Osteoblast (primary cell): Measurements from ENCODE around the gene CMSS1. TPM values are rescaled to one million over a fixed set of nuclear protein-coding genes. Genes with fewer than 3 reads are reported as not detected.
A peak's percentile ranks its signal among the peaks of the same experiment; 100 is the strongest.

Experiments used
- DNase-seq: peaks from one replicate; pipeline ENCODE4 v3.0.0; 2011; ENCODE audit warnings: low spot score, mixed read lengths; ENCODE audit not compliant: insufficient read length; ENCODE audit errors: missing footprints
- H2AFZ ChIP-seq: 2 replicates; pipeline ENCODE4 v1.6.0; 2011; ENCODE audit warnings: mild to moderate bottlenecking, low read length
- H3K27ac ChIP-seq: 2 replicates; pipeline ENCODE4 v1.5.1; 2011; ENCODE audit warnings: mild to moderate bottlenecking, low read depth, low read length, moderate library complexity
- H3K27me3 ChIP-seq: 2 replicates; pipeline ENCODE4 v1.6.0; 2012; ENCODE audit warnings: mild to moderate bottlenecking, control low read depth, inconsistent platforms, low read length, moderate library complexity; ENCODE audit not compliant: insufficient read depth
- H3K36me3 ChIP-seq: 2 replicates; pipeline ENCODE4 v1.5.1; 2011; ENCODE audit warnings: mild to moderate bottlenecking, low read length, control low read depth, moderate library complexity; ENCODE audit not compliant: insufficient read depth
- H3K4me1 ChIP-seq: 2 replicates; pipeline ENCODE4 v1.5.1; 2011; ENCODE audit warnings: mild to moderate bottlenecking, low read length, control low read depth, moderate library complexity; ENCODE audit not compliant: insufficient read depth
- H3K4me2 ChIP-seq: 2 replicates; pipeline ENCODE4 v1.6.0; 2011; ENCODE audit warnings: mild to moderate bottlenecking, low read length; ENCODE audit not compliant: insufficient read depth
- H3K4me3 ChIP-seq: fragments of 200-600 bp; sonication (generic); 3 replicates; pipeline ENCODE4 v1.5.1; 2012; ENCODE audit warnings: mild to moderate bottlenecking, low read length, inconsistent platforms; ENCODE audit not compliant: insufficient read depth
- H3K79me2 ChIP-seq: 2 replicates; pipeline ENCODE4 v1.6.0; 2012; ENCODE audit warnings: mild to moderate bottlenecking, low read length, control low read depth, inconsistent platforms; ENCODE audit not compliant: insufficient read depth
- H3K9me3 ChIP-seq: 2 replicates; pipeline ENCODE4 v1.5.1; 2011; ENCODE audit warnings: low read depth, low read length, control low read depth
- H4K20me1 ChIP-seq: 2 replicates; pipeline ENCODE4 v1.6.0; 2012; ENCODE audit warnings: mild to moderate bottlenecking, low read length, control low read depth; ENCODE audit not compliant: insufficient read depth
- total RNA-seq: library from RNA; depleted of rRNA; stranded (reverse); fragments of >200 nt; gene quantifications from 2 replicates; pipeline ENCODE4 v1.2.3, GENCODE V29; 2012
- TF ChIP-seq, protein P1 (sequence below): IDR thresholded peaks from 2 replicates; pipeline ENCODE4 v1.5.1; 2011; ENCODE audit warnings: mild to moderate bottlenecking, low read depth, low read length, moderate library complexity; ENCODE audit errors: extremely low read depth

The CMSS1 gene
- total RNA-seq, 1 donor: 15.9 TPM

DNA sequence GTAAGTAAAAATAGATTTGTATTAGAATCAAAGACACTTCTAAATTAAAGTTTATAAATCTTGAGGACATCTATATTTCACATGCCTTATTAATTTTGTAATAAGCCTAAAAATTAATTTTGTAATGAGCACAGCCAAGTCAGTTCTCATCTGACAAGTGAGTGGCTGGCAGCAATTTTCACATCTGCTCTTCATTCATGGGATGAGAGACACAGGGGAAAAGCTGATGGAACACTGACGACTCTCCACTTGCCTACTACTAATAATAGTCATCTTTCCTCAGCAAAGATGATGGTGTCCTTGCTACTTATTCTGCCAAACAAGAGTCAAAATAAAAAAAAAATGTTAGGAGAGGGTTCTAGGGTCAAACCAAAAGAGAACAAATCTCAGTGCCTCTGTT, 14.4 kb upstream of the CMSS1 start:
- H4K20me1 ChIP-seq: no peaks in the 10 kb centered on the region
- no peak overlapping the region for H3K4me3 ChIP-seq
- DNase-seq: no peak
- no peak overlapping the region for H3K27ac ChIP-seq
- H3K36me3 ChIP-seq: peaks cover 2% of the 10 kb centered on the region
- TF ChIP-seq, protein P1, sequence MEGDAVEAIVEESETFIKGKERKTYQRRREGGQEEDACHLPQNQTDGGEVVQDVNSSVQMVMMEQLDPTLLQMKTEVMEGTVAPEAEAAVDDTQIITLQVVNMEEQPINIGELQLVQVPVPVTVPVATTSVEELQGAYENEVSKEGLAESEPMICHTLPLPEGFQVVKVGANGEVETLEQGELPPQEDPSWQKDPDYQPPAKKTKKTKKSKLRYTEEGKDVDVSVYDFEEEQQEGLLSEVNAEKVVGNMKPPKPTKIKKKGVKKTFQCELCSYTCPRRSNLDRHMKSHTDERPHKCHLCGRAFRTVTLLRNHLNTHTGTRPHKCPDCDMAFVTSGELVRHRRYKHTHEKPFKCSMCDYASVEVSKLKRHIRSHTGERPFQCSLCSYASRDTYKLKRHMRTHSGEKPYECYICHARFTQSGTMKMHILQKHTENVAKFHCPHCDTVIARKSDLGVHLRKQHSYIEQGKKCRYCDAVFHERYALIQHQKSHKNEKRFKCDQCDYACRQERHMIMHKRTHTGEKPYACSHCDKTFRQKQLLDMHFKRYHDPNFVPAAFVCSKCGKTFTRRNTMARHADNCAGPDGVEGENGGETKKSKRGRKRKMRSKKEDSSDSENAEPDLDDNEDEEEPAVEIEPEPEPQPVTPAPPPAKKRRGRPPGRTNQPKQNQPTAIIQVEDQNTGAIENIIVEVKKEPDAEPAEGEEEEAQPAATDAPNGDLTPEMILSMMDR: no peak
- H3K4me1 ChIP-seq: no peaks in the 10 kb centered on the region
- H2AFZ ChIP-seq: no peak overlapping the region
- no peak overlapping the region for H3K4me2 ChIP-seq
- no peaks in the 10 kb centered on the region for H3K79me2 ChIP-seq
- H3K27me3 ChIP-seq: no peaks in the 10 kb centered on the region
- peaks cover 3% of the 10 kb centered on the region for H3K9me3 ChIP-seq

DNA sequence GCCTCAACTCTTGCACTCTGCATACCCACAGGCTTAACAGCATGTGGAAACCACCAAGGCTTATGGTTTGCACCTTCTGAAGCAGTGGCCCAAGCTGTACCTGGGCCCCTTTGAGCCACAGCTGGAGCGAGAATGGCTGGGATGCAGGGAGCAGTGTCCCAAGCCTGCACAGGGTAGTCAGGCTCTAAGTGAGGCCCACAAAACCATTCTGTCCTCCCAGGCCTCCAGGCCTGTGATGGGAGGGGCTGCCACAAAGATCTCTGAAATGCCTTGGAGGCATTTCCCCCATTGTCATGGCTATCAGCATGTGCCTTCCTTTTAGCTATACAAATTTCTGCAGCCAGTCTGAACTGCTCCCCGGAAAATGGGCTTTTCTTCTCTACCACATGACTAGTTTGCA, 12.5 kb upstream of the CMSS1 start:
- Histone ChIP-seq H3K27ac (no peak overlapping the region), H3K9me3 (peaks cover 3% of the 10 kb centered on the region), H4K20me1 (no peaks in the 10 kb centered on the region), H3K4me1 (no peaks in the 10 kb centered on the region), H3K4me3 (no peak overlapping the region), H3K36me3 (no peaks in the 10 kb centered on the region), H3K4me2 (no peak overlapping the region), H3K27me3 (no peaks in the 10 kb centered on the region), H3K79me2 (no peaks in the 10 kb centered on the region), H2AFZ (no peak overlapping the region)
- no peak for DNase-seq
- TF ChIP-seq, protein P1: no peak

DNA sequence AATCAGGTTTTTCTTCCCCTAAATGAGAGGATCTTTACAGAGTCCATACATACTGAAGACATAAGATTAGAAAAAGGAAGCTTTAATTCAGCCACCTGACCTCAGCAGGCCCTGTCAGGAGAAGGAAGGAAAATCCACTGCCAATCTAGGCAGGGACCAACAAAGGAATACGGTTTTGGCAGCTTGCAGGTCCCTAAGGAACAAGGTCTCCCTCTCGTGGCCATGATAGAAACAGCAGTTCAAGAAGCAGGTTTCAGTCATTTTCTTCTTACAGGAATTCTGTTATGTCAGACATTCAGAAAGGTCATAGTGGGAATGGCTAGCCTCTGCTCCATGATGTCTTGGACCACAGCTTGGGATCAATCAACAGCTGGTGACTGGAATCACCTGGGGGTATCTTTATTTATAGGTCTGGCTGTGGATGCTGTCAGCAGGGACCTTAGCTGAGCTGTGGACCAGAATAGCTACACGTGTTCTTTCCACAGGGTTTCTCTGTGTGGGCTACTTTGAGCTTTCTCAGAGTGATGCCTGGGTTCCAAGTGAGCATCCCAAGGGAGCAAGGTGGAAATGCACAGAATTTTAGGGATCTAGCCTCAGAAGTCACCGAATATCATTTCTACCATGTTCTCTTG, 9.4 kb upstream of the CMSS1 start:
- H3K9me3 ChIP-seq: peaks cover 3% of the 10 kb centered on the region
- H3K27me3 ChIP-seq: no peaks in the 10 kb centered on the region
- no peaks in the 10 kb centered on the region for H3K4me1 ChIP-seq
- peak; percentile 62 for DNase-seq
- no peak overlapping the region for H3K4me2 ChIP-seq
- no peak overlapping the region for H2AFZ ChIP-seq
- H3K27ac ChIP-seq: no peak overlapping the region
- no peaks in the 10 kb centered on the region for H4K20me1 ChIP-seq
- no peak overlapping the region for H3K4me3 ChIP-seq
- H3K36me3 ChIP-seq: no peaks in the 10 kb centered on the region
- TF ChIP-seq, protein P1: peak; percentile 94
- H3K79me2 ChIP-seq: no peaks in the 10 kb centered on the region

DNA sequence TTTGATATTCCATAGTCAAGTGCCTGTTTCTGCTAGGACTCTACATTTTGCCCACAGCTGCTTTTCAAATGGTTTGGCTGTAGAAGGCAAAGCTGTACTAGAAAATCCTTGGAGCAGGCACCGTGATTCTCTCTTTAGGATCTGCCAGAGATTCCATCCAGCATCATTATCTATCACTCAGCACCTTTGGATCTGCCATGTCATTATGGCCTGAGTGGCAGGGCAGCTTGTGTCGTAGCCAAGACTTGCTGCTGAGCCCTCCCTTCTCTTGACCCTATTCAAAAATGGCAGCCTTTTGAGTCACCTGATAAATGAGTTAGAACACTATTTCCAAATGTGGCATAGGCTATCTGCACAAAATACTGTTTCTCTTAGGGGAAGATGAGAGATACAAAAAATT, 8.1 kb upstream of the CMSS1 start:
- Histone ChIP-seq H3K27ac (no peak overlapping the region), H3K36me3 (no peaks in the 10 kb centered on the region), H4K20me1 (no peaks in the 10 kb centered on the region), H2AFZ (no peak overlapping the region), H3K9me3 (peaks cover 3% of the 10 kb centered on the region), H3K4me2 (no peak overlapping the region), H3K27me3 (no peaks in the 10 kb centered on the region), H3K4me3 (no peak overlapping the region), H3K4me1 (no peaks in the 10 kb centered on the region), H3K79me2 (no peaks in the 10 kb centered on the region)
- no peak for DNase-seq
- TF ChIP-seq, protein P1: no peak
